ENCODE data around the gene ZNF616. TPM values are rescaled to one million over a fixed set of nuclear protein-coding genes. Genes with fewer than 3 reads are reported as not detected.

Gene ZNF616
- 1 to 10 TPM; 5.4 to 7.8 TPM for total RNA-seq
- long read RNA-seq, full-length matches to known transcripts, result 4 of 5 reads
- long read RNA-seq, partial matches to known transcripts, result 0 of 5 reads
- long read RNA-seq, other reads (novel, unspliced or antisense), result 1 of 5 reads

GRCh38 chr19:52139252-52140031 lies at the start of gene ZNF616:
ZNF616 (minus strand) TSS chr19:52139938; CDS start chr19:52130512, 9,426 bp downstream.
- intact Hi-C loops (cut with DNase I), result loop anchor here (1.0 to 5.0 kb wide), 2 partner anchors 98 kb away; no protein-coding TSS in a partner anchor
- ATAC-seq, result peak; percentile 95 to 96
- peak; percentile 97 for DNase-seq

- intact Hi-C loops (cut with DNase I), result no loop called here
- DNase-seq, result peak; percentile 85
- ATAC-seq, result peak; percentile 19 to 33
Observed at GRCh38 chr19:52188822-52189734, 49.3 kb upstream of the ZNF616 start.

DNA sequence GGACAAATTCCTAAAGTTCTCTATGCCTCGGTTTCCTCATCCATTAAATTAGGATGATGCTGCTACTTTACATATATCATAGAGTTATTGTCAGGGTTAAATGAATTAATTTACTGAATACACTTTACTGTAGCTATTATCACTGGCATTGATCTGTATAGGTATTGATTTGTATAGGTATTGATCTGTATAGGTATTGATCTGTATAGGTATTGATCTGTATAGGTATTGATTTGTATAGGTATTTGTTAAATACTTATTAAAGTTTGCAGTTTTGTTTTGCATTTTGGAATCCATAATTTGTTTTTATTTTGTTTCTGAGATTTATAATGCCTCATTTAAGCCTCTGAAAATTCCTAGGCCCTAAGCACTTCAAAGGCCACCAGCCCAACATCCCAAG lies 47.7 kb upstream of the ZNF616 start:
- no peak for ATAC-seq
- intact Hi-C loops (cut with DNase I), result no loop called here
- DNase-seq, result no peak

DNA sequence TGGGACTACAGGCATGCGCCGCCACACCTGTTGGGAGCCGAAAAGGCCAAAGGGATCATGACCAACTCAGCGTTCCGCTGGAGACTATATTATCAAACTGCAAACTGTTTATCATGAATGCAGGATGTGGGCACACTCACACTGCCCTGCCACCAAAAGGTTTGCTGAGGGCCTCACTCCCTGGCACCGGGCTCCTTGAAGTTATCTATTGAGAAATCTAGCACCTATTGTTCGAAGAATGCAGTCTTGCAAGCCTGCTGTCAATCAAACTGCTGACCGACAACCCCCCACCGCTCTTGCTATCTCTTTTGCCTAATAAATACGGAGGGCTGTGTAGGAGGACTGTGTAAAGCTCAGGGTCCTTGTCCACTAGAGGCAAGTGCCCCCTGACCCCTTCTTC lies 36.8 kb upstream of the ZNF616 start:
- intact Hi-C loops (cut with DNase I), result no loop called here
- DNase-seq, result no peak
- ATAC-seq, result no peak

GRCh38 chr19:52172347-52172746 lies 32.6 kb upstream of the ZNF616 start:
- ATAC-seq, result no peak
- intact Hi-C loops (cut with DNase I), result no loop called here
- no peak for DNase-seq

- peak; percentile 92 for DNase-seq
- intact Hi-C loops (cut with DNase I), result no loop called here
- peak; percentile 98 to 99 for ATAC-seq
Observed at GRCh38 chr19:52171321-52172169, 31.8 kb upstream of the ZNF616 start, which contains the start of gene ZNF836. ZNF836 (minus strand) TSS chr19:52171621; CDS start chr19:52168072, 3,549 bp downstream.

DNA sequence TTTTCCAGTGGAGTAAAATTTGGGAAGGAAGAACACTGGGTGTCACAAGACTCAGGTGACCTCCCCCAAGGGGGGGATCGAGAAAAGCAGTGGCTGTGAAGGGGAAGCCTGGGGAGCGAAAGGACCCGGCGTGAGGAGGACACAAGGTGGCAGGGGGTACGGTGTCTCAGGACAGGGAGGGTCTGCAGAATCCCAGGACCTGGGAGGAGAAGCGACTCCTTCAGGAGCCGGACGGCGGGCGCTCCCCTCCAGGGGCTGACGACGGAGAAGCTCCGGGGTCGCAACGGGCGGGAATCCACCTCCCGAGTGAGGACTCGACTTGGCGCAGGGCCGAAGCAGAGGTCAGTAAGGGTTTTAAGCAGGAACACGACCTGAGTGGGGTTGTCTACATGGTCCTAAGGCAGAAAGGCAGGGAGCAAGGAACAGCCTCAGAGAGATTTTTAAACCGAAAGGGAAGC lies 31.2 kb upstream of the ZNF616 start:
- intact Hi-C loops (cut with DNase I), result no loop called here
- DNase-seq (no peak), ATAC-seq (peak; percentile 39 to 51)

DNA sequence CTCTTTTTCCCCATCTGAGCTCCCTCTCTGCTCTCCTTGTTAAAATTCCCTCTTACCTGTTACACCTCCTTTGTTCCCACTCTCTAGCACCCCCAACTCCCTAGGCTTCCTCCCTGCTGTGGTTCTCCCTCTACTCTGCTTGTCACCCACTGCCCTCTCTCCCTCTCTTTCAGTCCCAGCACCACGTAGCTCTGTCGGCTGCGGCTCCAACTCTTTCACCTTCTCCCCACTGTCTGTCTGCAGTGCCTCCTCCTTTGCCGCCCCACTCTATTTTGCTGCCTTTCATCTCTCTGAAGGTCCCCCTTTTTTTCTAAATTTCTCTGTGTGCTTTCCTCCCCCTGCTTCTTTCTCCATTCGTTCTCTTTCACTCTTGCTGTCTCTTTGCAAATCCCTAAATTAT lies 30.6 kb upstream of the ZNF616 start:
- intact Hi-C loops (cut with DNase I), result no loop called here
- no peak for DNase-seq
- peak in 1 of 2 donors; percentile 34 for ATAC-seq

DNA sequence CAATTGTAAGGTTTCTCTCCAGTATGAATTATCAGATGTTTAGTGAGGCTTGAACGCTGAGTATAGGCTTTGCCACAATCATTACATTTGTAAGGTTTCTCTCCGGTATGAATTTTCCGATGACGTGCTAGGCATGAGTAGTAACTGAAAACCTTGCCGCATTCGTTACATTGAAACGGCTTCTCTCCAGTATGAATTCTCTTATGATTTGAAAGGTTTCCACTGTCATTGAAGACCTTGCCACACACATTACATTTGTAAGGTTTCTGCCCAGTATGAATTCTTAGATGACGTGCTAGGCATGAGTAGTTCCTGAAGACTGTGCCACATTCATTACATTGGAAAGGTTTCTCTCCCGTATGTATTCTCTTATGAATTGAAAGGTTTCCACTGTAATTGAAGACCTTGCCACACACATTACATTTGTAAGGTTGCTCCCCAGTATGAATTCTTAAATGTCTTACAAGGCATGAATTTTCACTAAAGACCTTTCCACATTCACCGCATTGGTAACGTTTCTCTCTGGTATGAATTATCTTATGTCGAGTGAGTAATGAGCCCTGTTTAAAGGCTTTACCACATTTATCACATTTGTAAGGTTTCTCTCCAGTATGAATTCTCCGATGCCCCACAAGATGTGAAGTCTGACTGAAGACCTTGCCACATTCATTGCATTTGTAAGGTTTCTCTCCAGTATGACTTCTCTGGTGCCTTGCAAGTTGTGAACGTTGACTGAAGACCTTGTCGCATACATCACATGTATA lies 16.0 kb upstream of the ZNF616 start:
- intact Hi-C loops (cut with DNase I), result no loop called here
- DNase-seq, result no peak
- no peak for ATAC-seq

DNA sequence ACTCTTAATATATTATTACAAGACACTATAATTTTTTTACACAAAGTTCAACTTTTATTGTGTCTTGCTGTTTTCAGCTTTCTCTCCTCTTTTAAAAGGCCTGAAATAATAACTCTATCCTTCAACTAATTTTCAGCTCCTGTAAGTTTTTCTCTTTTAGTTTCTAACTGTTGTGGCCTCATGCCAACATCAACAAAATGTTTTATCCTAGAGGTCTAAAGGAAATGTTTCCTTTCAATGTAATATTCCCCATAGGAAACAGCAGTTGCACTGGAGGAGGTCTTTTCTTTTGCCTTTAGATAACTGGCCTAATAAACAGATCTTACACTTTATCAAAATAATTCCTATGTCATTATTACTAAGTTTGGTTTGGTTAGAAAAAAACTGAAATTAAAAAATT lies 8.5 kb upstream of the ZNF616 start:
- intact Hi-C loops (cut with DNase I), result no loop called here
- ATAC-seq (no peak), DNase-seq (no peak)

DNA sequence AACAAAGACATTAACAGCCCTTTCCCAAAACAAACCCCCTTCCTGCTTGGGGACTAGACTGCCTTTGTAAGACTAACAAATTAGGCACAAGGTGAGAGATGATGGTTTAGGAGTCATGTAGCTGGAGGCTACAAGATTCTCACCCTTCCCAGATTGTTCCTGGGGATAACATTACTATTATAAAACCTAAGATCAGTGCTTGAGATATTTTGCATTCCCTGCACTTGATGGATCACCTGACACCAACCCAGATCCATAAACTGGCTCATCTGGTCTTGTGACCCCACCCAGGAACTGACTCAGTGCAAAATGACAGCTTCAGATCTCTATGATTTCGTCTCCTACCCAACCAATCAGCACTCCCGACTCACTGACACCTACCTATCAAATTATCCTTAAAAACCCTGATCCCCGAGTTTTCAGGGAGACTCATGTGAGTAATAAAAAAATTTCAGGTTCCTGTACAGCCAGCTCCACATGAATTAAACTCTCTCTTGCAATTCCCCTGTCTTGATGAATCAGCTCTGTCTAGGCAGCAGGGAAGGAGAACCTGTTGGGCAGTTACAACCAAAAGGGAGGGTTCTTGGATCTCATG lies 2.4 kb upstream of the ZNF616 start:
- intact Hi-C loops (cut with DNase I), result no loop called here
- DNase-seq, result no peak
- no peak for ATAC-seq

- intact Hi-C loops (cut with DNase I), result no loop called here
- no peak for ATAC-seq
- DNase-seq, result no peak
Observed at GRCh38 chr19:52141203-52141602, 1.5 kb upstream of the ZNF616 start.

GRCh38 chr19:52140032-52140710 lies 433 bp upstream of the ZNF616 start:
- no peak for DNase-seq
- intact Hi-C loops (cut with DNase I), result no loop called here
- peak; percentile 100 for ATAC-seq

DNA sequence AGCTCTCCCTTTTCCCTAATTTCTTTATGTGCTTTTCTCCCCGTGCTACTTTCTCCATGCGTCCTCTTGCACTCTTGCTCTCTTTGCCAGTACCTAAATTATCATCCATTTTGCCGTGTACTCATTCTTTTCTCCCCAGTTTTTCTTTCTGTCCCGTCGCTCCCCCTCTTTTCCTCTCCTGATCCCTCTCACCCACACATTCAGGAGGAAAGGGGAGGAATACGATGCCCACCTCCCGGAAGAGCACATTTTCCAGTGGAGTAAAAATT lies 821 bp downstream of the ZNF616 start:
- intact Hi-C loops (cut with DNase I), result loop anchor here (1.0 to 5.0 kb wide), 2 partner anchors 98 kb away; no protein-coding TSS in a partner anchor
- DNase-seq (no peak), ATAC-seq (no peak)

DNA sequence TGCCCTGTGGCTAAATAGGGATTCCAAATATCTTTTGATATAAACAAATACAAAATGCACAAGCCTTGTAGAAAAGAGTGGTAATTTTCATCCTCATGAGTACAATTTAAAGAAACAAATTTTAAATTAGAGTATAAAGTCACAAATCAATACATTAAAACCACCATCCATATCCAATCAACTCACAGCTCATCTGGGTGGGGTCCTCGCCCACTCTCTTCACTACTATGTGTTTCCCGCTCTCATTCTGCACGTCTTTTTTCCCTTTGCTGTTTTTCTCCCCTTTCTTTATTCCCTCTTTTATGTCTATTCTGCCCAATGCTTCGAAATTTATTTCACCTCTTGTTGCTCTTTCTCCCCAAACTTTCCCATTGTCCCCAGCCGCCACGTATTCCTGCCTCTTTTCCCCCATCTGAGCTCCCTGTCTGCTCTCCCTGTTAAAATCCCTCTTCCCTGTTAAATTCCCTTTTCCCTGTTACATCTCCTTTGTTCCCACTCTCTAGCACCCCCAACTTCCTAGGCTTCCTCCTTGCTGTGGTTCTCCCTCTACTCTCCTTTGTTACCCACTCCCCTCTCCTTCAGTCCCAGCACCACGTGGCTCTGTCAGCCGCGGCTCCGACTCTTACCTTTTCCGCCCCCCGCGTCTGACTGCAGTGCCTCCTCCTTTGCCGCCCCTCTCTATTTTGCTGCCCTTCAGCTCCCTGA lies 1.3 kb downstream of the ZNF616 start:
- DNase-seq (peak; percentile 29), ATAC-seq (peak in 1 of 2 donors; percentile 25)
- intact Hi-C loops (cut with DNase I), result loop anchor here in 1 of 2 donors (5.0 kb wide), 1 partner anchor 99 kb away; no protein-coding TSS in a partner anchor

GRCh38 chr19:52120286-52120685 lies 19.5 kb downstream of the ZNF616 start:
- ATAC-seq, result no peak

More at GRCh38 chr19:52120286-52120685, 19.5 kb downstream of the ZNF616 start:
- DNase-seq, result no peak
- intact Hi-C loops (cut with DNase I), result no loop called here

Measured in left cardiac atrium (tissue), 4 donors.